Gastrocnemius medialis (tissue), 4 donors: ENCODE data around the gene MGRN1. TPM values are rescaled to one million over a fixed set of nuclear protein-coding genes. Genes with fewer than 3 reads are reported as not detected.

Experiments used
- ATAC-seq, 2 donors: fragments of 150-250 bp; one replicate each; pipeline ENCODE4 v1.9.1; 2016
- DNase-seq, 2 donors: peaks; one replicate each; pipeline ENCODE4 v3.0.0-alpha.2; 2019
- H3K27ac ChIP-seq, 4 donors: fragments of 200-600 bp; sonication (generic); 1 replicate in 1 of 4; 2 replicates in 3 of 4; pipeline ENCODE4 v1.5.1; 2016 to 2018; ENCODE audit warnings: mild to moderate bottlenecking in 2 of 4, moderate library complexity in 1 of 4
- H3K27me3 ChIP-seq, 3 donors: fragments of 200-600 bp; sonication (generic) in 2 of 3; 1 replicate in 1 of 3; 2 replicates in 2 of 3; pipeline versions ENCODE4 v1.5.1 to v1.6.0; 2016 to 2019; ENCODE audit warnings: mild to moderate bottlenecking in 1 of 3, moderate library complexity in 1 of 3
- H3K36me3 ChIP-seq, 2 donors: fragments of 200-600 bp; sonication (generic) in 1 of 2; one replicate each; pipeline ENCODE4 v1.5.1; 2017 to 2018
- H3K4me1 ChIP-seq, 2 donors: fragments of 200-600 bp; sonication (generic) in 1 of 2; one replicate each; pipeline ENCODE4 v1.5.1; 2016 to 2017; ENCODE audit warnings: mild to moderate bottlenecking in 2 of 2
- H3K4me3 ChIP-seq, 4 donors: fragments of 200-600 bp; sonication (generic) in 3 of 4; 1 replicate in 1 of 4; 2 replicates in 3 of 4; pipeline ENCODE4 v1.5.1; 2016 to 2019; ENCODE audit warnings: mild to moderate bottlenecking in 2 of 4
- H3K9me3 ChIP-seq, 3 donors: fragments of 200-600 bp; sonication (generic) in 2 of 3; 1 replicate in 1 of 3; 2 replicates in 2 of 3; pipeline ENCODE4 v1.5.1; 2016 to 2019
- CTCF ChIP-seq, 5 experiments: fragments of 450-650 bp in 3 of 5; fragments of 200-600 bp in 2 of 5; sonication (generic) in 2 of 5; IDR thresholded peaks in 4 of 5; conservative IDR thresholded peaks in 1 of 5; 1 replicate in 4 of 5; 2 replicates in 1 of 5; pipeline ENCODE4 v1.5.1; 2016 to 2019; ENCODE audit warnings: antibody characterized with exemption in 5 of 5, mild to moderate bottlenecking in 3 of 5, moderate library complexity in 3 of 5
- POLR2A ChIP-seq, 2 donors: fragments of 450-650 bp; IDR thresholded peaks; one replicate each; pipeline ENCODE4 v1.6.1; 2017; ENCODE audit warnings: antibody characterized with exemption in 2 of 2, mild to moderate bottlenecking in 2 of 2, moderate library complexity in 2 of 2
- in situ Hi-C, 4 donors: fragments of 200-750 bp; cut with MboI; loops; one replicate each; pipeline versions ENCODE4 v1.15.0 to v1.8.0; 2017; ENCODE audit warnings: low sequenced_read_pairs in 4 of 4
- intact Hi-C: fragments of 100-400 bp; cut with DNase I; formaldehyde crosslinking; loops from one replicate; pipeline ENCODE4 v1.15.1; 2023; ENCODE audit warnings: low total_unique reads
- total RNA-seq, 4 donors: library from RNA; depleted of rRNA; stranded (reverse); fragments of >200 nt; gene quantifications; one replicate each; pipeline versions ENCODE4 v1.1.0 to v1.2.3, GENCODE V29; 2016

The MGRN1 gene
- total RNA-seq, 4 donors from 2014 or later = 33.8 to 62.9 (median 55.0) TPM

GRCh38 chr16:4591191-4591590 lies 33.4 kb upstream of the MGRN1 start:
- Histone ChIP-seq H3K36me3 (no peaks in the 10 kb centered on the region), H3K27ac (no peak overlapping the region), H3K4me3 (no peak overlapping the region), H3K4me1 (no peaks in the 10 kb centered on the region), H3K9me3 (peaks cover 0 to 6% (median 4%) of the 10 kb centered on the region in 3 donors), H3K27me3 (peaks cover 0 to 5% (median 3%) of the 10 kb centered on the region in 3 donors)
- in situ Hi-C loops = loop anchor here in 1 of 4 donors (25.0 kb wide), 1 partner anchor 104 kb away; the partner anchor contains the start of gene HMOX2
- TF ChIP-seq CTCF (IDR thresholded peaks at IDR 0.05 in 4 of 5, conservative IDR thresholded peaks at IDR 0.05 in 1 of 5) (no peak), POLR2A (IDR thresholded peaks at IDR 0.05) (no peak)
- ATAC-seq = no peak
- DNase-seq = no peak
- intact Hi-C loops = no loop called here

- Histone ChIP-seq H3K4me1 (no peaks in the 10 kb centered on the region), H3K27me3 (peaks cover 3 to 5% (median 3%) of the 10 kb centered on the region in 3 donors), H3K9me3 (peaks cover 0 to 6% (median 4%) of the 10 kb centered on the region in 3 donors), H3K27ac (no peak overlapping the region), H3K4me3 (no peak overlapping the region), H3K36me3 (no peaks in the 10 kb centered on the region)
- in situ Hi-C loops (loop anchor here in 1 of 4 donors (25.0 kb wide), 1 partner anchor 105 kb away; the partner anchor contains the start of gene HMOX2), intact Hi-C loops (no loop called here)
- ATAC-seq (no peak), DNase-seq (no peak)
- TF ChIP-seq CTCF (IDR thresholded peaks at IDR 0.05 in 4 of 5, conservative IDR thresholded peaks at IDR 0.05 in 1 of 5) = no peak
- TF ChIP-seq POLR2A (IDR thresholded peaks at IDR 0.05) = no peak
Measured at GRCh38 chr16:4591706-4592470, 32.7 kb upstream of the MGRN1 start.

GRCh38 chr16:4593086-4593485 lies 31.5 kb upstream of the MGRN1 start:
- TF ChIP-seq POLR2A (IDR thresholded peaks at IDR 0.05) = no peak
- no peak for TF ChIP-seq CTCF (IDR thresholded peaks at IDR 0.05 in 4 of 5, conservative IDR thresholded peaks at IDR 0.05 in 1 of 5)
- ATAC-seq = no peak
- no peak for DNase-seq
- Histone ChIP-seq H3K9me3 (peaks cover 0 to 3% (median 3%) of the 10 kb centered on the region in 3 donors), H3K27me3 (peaks cover 6 to 10% (median 7%) of the 10 kb centered on the region in 3 donors), H3K4me1 (no peaks in the 10 kb centered on the region), H3K36me3 (no peaks in the 10 kb centered on the region), H3K4me3 (no peak overlapping the region), H3K27ac (no peak overlapping the region)
- in situ Hi-C loops (loop anchor here in 1 of 4 donors (25.0 kb wide), 1 partner anchor 106 kb away; the partner anchor contains the start of gene HMOX2), intact Hi-C loops (no loop called here)

- no peak overlapping the region for H3K27ac ChIP-seq
- no peak overlapping the region for H3K4me3 ChIP-seq
- H3K36me3 ChIP-seq = no peaks in the 10 kb centered on the region
- ATAC-seq (no peak), DNase-seq (no peak)
- no peak for TF ChIP-seq POLR2A (IDR thresholded peaks at IDR 0.05)
- no peak for TF ChIP-seq CTCF (IDR thresholded peaks at IDR 0.05 in 4 of 5, conservative IDR thresholded peaks at IDR 0.05 in 1 of 5)
- intact Hi-C loops (no loop called here), in situ Hi-C loops (loop anchor here in 1 of 4 donors (25.0 kb wide), 1 partner anchor 107 kb away; the partner anchor contains the start of gene HMOX2)
- peaks cover 10 to 21% (median 16%) of the 10 kb centered on the region in 3 donors for H3K27me3 ChIP-seq
- no peaks in the 10 kb centered on the region for H3K9me3 ChIP-seq
- H3K4me1 ChIP-seq = no peaks in the 10 kb centered on the region
Measured at GRCh38 chr16:4594433-4595410, 29.9 kb upstream of the MGRN1 start.
